Measurements from ENCODE around the gene BRICD5. TPM values are rescaled to one million over a fixed set of nuclear protein-coding genes. Genes with fewer than 3 reads are reported as not detected.

Gene BRICD5
- total and polyA plus RNA-seq, 5 experiments from 2014 or later, result 0.11 to 27.0 (median 13.4) TPM; not detected in 1

- Mint-ChIP-seq H3K4me1 (peaks cover 10 to 38% (median 32%) of the 10 kb centered on the region in 4 donors), H3K27me3 (no peaks in the 10 kb centered on the region), H3K4me3 (no peak overlapping the region), H3K36me3 (peaks cover 0 to 23% (median 8%) of the 10 kb centered on the region in 3 donors), H3K9me3 (no peaks in the 10 kb centered on the region), H3K27ac (no peak overlapping the region)
- no peak for ATAC-seq
- DNase-seq, result no peak
- POLR2A ChIA-PET, result no interaction called here
Observed at GRCh38 chr16:2210009-2210332, 692 bp downstream of the BRICD5 start.

- POLR2A ChIA-PET, result interaction anchor here (1.4 kb wide), 1 partner anchor 55 kb away, joined by 5 read pairs; no protein-coding TSS in a partner anchor
- H3K27me3 Mint-ChIP-seq, result no peaks in the 10 kb centered on the region
- peaks cover 13 to 41% (median 36%) of the 10 kb centered on the region in 4 donors for H3K4me1 Mint-ChIP-seq
Observed at GRCh38 chr16:2209258-2210008, 1.2 kb downstream of the BRICD5 start.

DNA sequence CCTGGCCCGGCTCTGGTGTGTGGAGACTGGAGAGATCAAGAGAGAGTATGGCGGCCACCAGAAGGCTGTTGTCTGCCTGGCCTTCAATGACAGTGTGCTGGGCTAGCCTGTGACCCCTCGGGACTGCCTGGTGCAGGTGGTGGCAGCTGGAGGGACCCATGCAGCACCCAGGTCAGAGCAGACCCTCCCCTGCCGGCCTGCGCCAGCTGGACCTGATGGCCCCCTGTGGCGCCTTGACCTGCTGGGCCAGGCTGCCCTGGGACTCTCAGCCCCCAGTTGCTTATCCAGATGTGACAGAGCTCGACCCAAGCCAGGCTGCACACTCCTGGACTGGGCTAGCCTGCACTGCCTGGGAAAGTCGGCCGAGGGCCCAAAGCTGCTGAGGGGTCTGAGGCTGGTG lies 1.9 kb downstream of the BRICD5 start:
- H3K27ac Mint-ChIP-seq, result no peak overlapping the region
- H3K9me3 Mint-ChIP-seq, result no peaks in the 10 kb centered on the region
- POLR2A ChIA-PET, result interaction anchor here (1.4 kb wide), 2 partner anchors 14 to 54 kb away, joined by 4 to 5 read pairs; partner anchors contain the start of gene E4F1
- H3K4me3 Mint-ChIP-seq, result peak overlapping the region in 1 of 10 donors; percentile 24
- no peaks in the 10 kb centered on the region for H3K27me3 Mint-ChIP-seq
- DNase-seq (no peak), ATAC-seq (no peak)
- H3K36me3 Mint-ChIP-seq, result peaks cover 0 to 23% (median 8%) of the 10 kb centered on the region in 3 donors
- H3K4me1 Mint-ChIP-seq, result peaks cover 15 to 42% (median 38%) of the 10 kb centered on the region in 4 donors

More at GRCh38 chr16:2209258-2210008, 1.2 kb downstream of the BRICD5 start:
- no peak overlapping the region for H3K27ac Mint-ChIP-seq
- H3K36me3 Mint-ChIP-seq, result peaks cover 0 to 23% (median 8%) of the 10 kb centered on the region in 3 donors
- ATAC-seq, result no peak
- H3K9me3 Mint-ChIP-seq, result no peaks in the 10 kb centered on the region
- DNase-seq, result no peak
- H3K4me3 Mint-ChIP-seq, result no peak overlapping the region

DNA sequence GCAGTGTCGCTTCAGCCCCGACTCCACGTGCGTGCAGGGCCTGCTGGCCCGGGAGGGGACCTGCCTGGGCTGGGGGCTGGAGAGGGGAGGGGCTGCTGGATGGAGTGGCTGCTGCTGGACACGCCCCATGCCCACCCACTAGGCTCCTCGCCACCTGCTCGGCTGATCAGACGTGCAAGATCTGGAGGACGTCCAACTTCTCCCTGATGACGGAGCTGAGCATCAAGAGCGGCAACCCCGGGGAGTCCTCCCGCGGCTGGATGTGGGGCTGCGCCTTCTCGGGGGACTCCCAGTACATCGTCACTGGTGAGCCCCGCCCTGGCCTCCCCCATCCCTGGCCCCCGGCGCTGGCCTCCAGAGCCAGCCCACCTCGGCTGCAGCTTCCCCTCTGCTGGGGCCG lies 2.4 kb downstream of the BRICD5 start:
- no peaks in the 10 kb centered on the region for H3K27me3 Mint-ChIP-seq
- POLR2A ChIA-PET, result interaction anchor here (1.4 kb wide), 2 partner anchors 15 to 54 kb away, joined by 4 to 5 read pairs; partner anchors contain the start of gene E4F1
- H3K9me3 Mint-ChIP-seq, result no peaks in the 10 kb centered on the region
- peak overlapping the region in 1 of 10 donors; percentile 24 for H3K4me3 Mint-ChIP-seq
- H3K27ac Mint-ChIP-seq, result no peak overlapping the region
- ATAC-seq, result no peak
- H3K4me1 Mint-ChIP-seq, result peaks cover 14 to 40% (median 34%) of the 10 kb centered on the region in 4 donors
- no peak for DNase-seq
- peaks cover 0 to 23% (median 8%) of the 10 kb centered on the region in 3 donors for H3K36me3 Mint-ChIP-seq

GRCh38 chr16:2207872-2208271 lies 2.8 kb downstream of the BRICD5 start:
- peak overlapping the region in 8 of 10 donors; percentile 7 to 70 (median 56) for H3K4me3 Mint-ChIP-seq
- peak overlapping the region in 5 of 10 donors; percentile 14 to 86 (median 58) for H3K27ac Mint-ChIP-seq
- POLR2A ChIA-PET, result interaction anchor here (1.4 kb wide), 1 partner anchor 15 kb away, joined by 4 read pairs; the partner anchor contains the start of gene E4F1
- H3K27me3 Mint-ChIP-seq, result no peaks in the 10 kb centered on the region
- peaks cover 13 to 35% (median 31%) of the 10 kb centered on the region in 4 donors for H3K4me1 Mint-ChIP-seq
- no peaks in the 10 kb centered on the region for H3K9me3 Mint-ChIP-seq
- no peak for DNase-seq
- ATAC-seq, result no peak
- peaks cover 0 to 23% (median 8%) of the 10 kb centered on the region in 3 donors for H3K36me3 Mint-ChIP-seq

- peaks cover 0 to 23% (median 8%) of the 10 kb centered on the region in 3 donors for H3K36me3 Mint-ChIP-seq
- DNase-seq (no peak), ATAC-seq (no peak)
- H3K27ac Mint-ChIP-seq, result peak overlapping the region in 4 of 10 donors; percentile 40 to 90 (median 71)
- POLR2A ChIA-PET, result interaction anchor here (0.5 to 5.3 kb wide), 10 partner anchors 8 to 314 kb away, joined by 3 to 58 read pairs (median 7); partner anchors contain the start of genes AMDHD2, E4F1, ECI1 and PGP
- peaks cover 11 to 28% (median 25%) of the 10 kb centered on the region in 4 donors for H3K4me1 Mint-ChIP-seq
- no peaks in the 10 kb centered on the region for H3K27me3 Mint-ChIP-seq
- H3K4me3 Mint-ChIP-seq, result peak overlapping the region in 9 of 10 donors; percentile 24 to 88 (median 74)
- H3K9me3 Mint-ChIP-seq, result no peaks in the 10 kb centered on the region
Observed at GRCh38 chr16:2206780-2207433, 3.8 kb downstream of the BRICD5 start.

DNA sequence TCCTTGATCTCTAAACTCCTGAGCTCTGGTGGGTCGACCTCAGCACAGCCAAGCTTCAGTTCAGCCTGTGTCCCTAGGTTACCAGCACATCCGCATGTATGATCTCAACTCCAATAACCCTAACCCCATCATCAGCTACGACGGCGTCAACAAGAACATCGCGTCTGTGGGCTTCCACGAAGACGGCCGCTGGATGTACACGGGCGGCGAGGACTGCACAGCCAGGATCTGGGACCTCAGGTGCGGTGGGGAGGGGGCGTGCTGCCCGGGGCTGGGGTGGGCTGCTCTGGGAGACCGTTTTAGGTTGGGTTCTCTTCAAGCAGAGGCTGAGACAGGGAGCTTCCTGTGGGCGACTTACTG lies 4.3 kb downstream of the BRICD5 start:
- ATAC-seq (no peak), DNase-seq (no peak)
- Mint-ChIP-seq H3K4me3 (peak overlapping the region; percentile 66 to 88 (median 75)), H3K9me3 (no peaks in the 10 kb centered on the region), H3K4me1 (peaks cover 11 to 28% (median 25%) of the 10 kb centered on the region in 4 donors), H3K27me3 (no peaks in the 10 kb centered on the region), H3K36me3 (peaks cover 0 to 23% (median 8%) of the 10 kb centered on the region in 3 donors), H3K27ac (peak overlapping the region in 6 of 10 donors; percentile 62 to 90 (median 74))
- POLR2A ChIA-PET, result interaction anchor here (0.5 to 5.3 kb wide), 9 partner anchors 9 to 314 kb away, joined by 3 to 58 read pairs (median 8); partner anchors contain the start of genes AMDHD2, E4F1, ECI1 and PGP

- ATAC-seq (peak in 1 of 2 donors; percentile 15), DNase-seq (no peak)
- H3K27me3 Mint-ChIP-seq, result no peaks in the 10 kb centered on the region
- peaks cover 11 to 28% (median 25%) of the 10 kb centered on the region in 4 donors for H3K4me1 Mint-ChIP-seq
- peak overlapping the region; percentile 66 to 88 (median 75) for H3K4me3 Mint-ChIP-seq
- H3K36me3 Mint-ChIP-seq, result peaks cover 0 to 23% (median 8%) of the 10 kb centered on the region in 3 donors
- POLR2A ChIA-PET, result interaction anchor here (0.6 to 5.3 kb wide), 18 partner anchors 9 to 315 kb away, joined by 3 to 58 read pairs (median 4); partner anchors contain the start of genes AMDHD2, CASKIN1, E4F1 and ECI1
- H3K27ac Mint-ChIP-seq, result peak overlapping the region in 9 of 10 donors; percentile 70 to 95 (median 87)
- H3K9me3 Mint-ChIP-seq, result no peaks in the 10 kb centered on the region
Observed at GRCh38 chr16:2205967-2206313, 4.7 kb downstream of the BRICD5 start.

DNA sequence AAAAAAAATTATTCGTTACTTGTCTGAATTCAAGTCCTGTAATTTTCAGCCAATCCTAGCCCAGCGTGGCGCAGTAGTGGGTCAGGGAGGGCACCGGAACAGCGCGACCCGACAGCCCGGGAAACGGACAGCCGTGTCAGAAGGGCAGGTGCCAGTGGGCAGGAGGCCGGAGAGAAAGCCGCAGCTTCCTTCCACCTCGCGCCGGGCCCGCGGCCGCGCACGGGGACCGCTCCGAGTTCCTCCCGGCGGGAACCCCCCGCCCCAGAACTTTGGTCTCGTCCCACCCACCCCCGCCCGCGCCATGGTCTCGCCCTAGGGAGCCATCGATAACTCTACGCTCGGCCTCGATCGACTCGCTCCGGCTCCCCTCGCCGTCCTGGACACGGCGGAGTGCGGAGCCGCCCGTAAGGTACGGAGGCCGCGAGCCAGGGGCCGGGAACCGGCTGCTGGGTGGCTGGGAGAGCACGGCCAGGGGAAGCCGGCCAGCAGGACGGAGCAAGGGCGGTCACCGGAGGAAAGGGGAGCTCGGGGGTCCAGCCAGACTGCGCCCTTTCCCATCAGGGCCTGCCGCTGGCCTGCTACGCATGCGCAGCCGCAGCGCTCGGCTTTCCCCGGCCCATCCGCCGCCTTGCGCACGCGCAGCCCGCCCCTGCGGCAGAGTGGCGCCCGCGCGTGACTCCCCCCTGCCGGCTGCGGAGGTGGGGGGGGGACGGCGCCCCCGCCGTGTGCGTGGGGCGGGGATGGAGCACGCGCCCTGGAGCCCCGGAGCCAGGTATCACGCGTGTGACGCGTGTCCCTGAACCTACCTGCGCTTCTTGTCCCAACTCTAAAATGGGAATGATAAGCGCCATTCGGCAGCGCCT lies 5.3 kb downstream of the BRICD5 start, which contains the start of gene MLST8:
Gene MLST8, plus strand, starts transcription at position 351 of the 863 bp plus-strand sequence. CDS start 632 bp downstream, outside the sequence.
- peaks cover 0 to 1% (median 0%) of the 10 kb centered on the region in 5 donors for H3K27me3 Mint-ChIP-seq
- peaks cover 11 to 28% (median 25%) of the 10 kb centered on the region in 4 donors for H3K4me1 Mint-ChIP-seq
- POLR2A ChIA-PET, result interaction anchor here (0.6 to 5.3 kb wide), 19 partner anchors 10 to 476 kb away, joined by 3 to 58 read pairs (median 4); partner anchors contain the start of genes AMDHD2, CASKIN1, E4F1 and ECI1
- DNase-seq, result peak; percentile 86 to 99 (median 94)
- peak; percentile 84 to 86 for ATAC-seq
- H3K27ac Mint-ChIP-seq, result peak within 1 kb of the TSS; percentile 84 to 95 (median 92)
- peaks cover 0 to 22% (median 8%) of the 10 kb centered on the region in 3 donors for H3K36me3 Mint-ChIP-seq
- no peaks in the 10 kb centered on the region for H3K9me3 Mint-ChIP-seq
- H3K4me3 Mint-ChIP-seq, result peak within 1 kb of the TSS; percentile 75 to 90 (median 86)

- Mint-ChIP-seq H3K4me3 (peak overlapping the region; percentile 75 to 88 (median 80)), H3K27ac (peak overlapping the region; percentile 61 to 89 (median 82)), H3K4me1 (peaks cover 11 to 28% (median 25%) of the 10 kb centered on the region in 4 donors), H3K9me3 (no peaks in the 10 kb centered on the region), H3K27me3 (peaks cover 0 to 6% (median 0%) of the 10 kb centered on the region in 5 donors), H3K36me3 (peaks cover 0 to 21% (median 8%) of the 10 kb centered on the region in 3 donors)
- DNase-seq (no peak), ATAC-seq (no peak)
- POLR2A ChIA-PET, result interaction anchor here (0.6 to 5.3 kb wide), 13 partner anchors 9 to 477 kb away, joined by 3 to 58 read pairs (median 4); partner anchors contain the start of genes CASKIN1, E4F1, ECI1 and NHERF2
Observed at GRCh38 chr16:2204416-2205103, 6.1 kb downstream of the BRICD5 start.

All from naive thymus-derived CD8-positive, alpha-beta T cell (primary cell).